Kidney epithelial cell (primary cell): Measurements from ENCODE around the gene FCRL1. TPM values are rescaled to one million over a fixed set of nuclear protein-coding genes. Genes with fewer than 3 reads are reported as not detected.

ENCODE experiments used
- DNase-seq: peaks from one replicate; pipeline ENCODE4 v3.0.0-alpha.2; 2010; ENCODE audit warnings: low read depth
- H3K27me3 ChIP-seq: 2 replicates; pipeline ENCODE4 v1.6.0; 2011; ENCODE audit warnings: low read length; ENCODE audit not compliant: control insufficient read depth, insufficient read depth
- H3K36me3 ChIP-seq: 2 replicates; pipeline ENCODE4 v1.5.1; 2011; ENCODE audit warnings: low read length; ENCODE audit not compliant: control insufficient read depth, insufficient read depth
- H3K4me3 ChIP-seq: 2 replicates; pipeline ENCODE4 v1.5.1; 2011; ENCODE audit warnings: low read depth, mild to moderate bottlenecking, control low read depth, low read length
- total RNA-seq: library from RNA; depleted of rRNA; stranded (reverse); fragments of >200 nt; gene quantifications from 2 replicates; pipeline ENCODE4 v1.2.3, GENCODE V29; 2015
- TF ChIP-seq, protein P1 (sequence below): IDR thresholded peaks from 2 replicates; pipeline ENCODE4 v1.5.1; 2011; ENCODE audit warnings: mild to moderate bottlenecking, moderate library complexity, low read length, control low read depth, inconsistent platforms; ENCODE audit not compliant: insufficient read depth, poor library complexity, severe bottlenecking

The FCRL1 gene
- total RNA-seq, 1 donor from 2014 or later = not detected

DNA sequence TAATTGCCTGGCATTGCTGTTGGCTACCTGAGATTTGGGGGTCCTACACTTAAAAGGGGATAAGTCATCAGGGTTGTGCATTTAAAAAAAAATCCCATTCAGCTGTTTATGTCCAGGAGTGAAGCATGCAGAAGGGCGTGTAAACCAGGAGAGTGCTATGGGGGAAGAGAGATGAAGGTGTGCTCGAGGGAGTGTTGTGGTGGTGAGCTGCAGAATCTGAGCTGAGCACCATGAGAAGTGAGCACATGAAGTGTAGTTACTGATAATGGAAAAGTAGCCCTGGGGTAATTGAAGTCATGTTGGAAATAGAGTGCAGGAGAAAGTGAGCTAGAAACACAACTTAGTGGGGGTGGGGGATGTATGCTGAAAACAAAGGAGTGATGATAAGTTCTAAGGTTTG, 705 bp downstream of the FCRL1 start:
- H3K36me3 ChIP-seq = no peaks in the 10 kb centered on the region
- TF ChIP-seq, protein P1, sequence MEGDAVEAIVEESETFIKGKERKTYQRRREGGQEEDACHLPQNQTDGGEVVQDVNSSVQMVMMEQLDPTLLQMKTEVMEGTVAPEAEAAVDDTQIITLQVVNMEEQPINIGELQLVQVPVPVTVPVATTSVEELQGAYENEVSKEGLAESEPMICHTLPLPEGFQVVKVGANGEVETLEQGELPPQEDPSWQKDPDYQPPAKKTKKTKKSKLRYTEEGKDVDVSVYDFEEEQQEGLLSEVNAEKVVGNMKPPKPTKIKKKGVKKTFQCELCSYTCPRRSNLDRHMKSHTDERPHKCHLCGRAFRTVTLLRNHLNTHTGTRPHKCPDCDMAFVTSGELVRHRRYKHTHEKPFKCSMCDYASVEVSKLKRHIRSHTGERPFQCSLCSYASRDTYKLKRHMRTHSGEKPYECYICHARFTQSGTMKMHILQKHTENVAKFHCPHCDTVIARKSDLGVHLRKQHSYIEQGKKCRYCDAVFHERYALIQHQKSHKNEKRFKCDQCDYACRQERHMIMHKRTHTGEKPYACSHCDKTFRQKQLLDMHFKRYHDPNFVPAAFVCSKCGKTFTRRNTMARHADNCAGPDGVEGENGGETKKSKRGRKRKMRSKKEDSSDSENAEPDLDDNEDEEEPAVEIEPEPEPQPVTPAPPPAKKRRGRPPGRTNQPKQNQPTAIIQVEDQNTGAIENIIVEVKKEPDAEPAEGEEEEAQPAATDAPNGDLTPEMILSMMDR = no peak
- H3K27me3 ChIP-seq = no peaks in the 10 kb centered on the region
- no peak for DNase-seq
- H3K4me3 ChIP-seq = no peak overlapping the region

- H3K36me3 ChIP-seq = no peaks in the 10 kb centered on the region
- no peak for DNase-seq
- H3K4me3 ChIP-seq = no peak overlapping the region
- no peaks in the 10 kb centered on the region for H3K27me3 ChIP-seq
- TF ChIP-seq, protein P1 = no peak
Measured at GRCh38 chr1:157813269-157813668, 6.7 kb downstream of the FCRL1 start.

DNA sequence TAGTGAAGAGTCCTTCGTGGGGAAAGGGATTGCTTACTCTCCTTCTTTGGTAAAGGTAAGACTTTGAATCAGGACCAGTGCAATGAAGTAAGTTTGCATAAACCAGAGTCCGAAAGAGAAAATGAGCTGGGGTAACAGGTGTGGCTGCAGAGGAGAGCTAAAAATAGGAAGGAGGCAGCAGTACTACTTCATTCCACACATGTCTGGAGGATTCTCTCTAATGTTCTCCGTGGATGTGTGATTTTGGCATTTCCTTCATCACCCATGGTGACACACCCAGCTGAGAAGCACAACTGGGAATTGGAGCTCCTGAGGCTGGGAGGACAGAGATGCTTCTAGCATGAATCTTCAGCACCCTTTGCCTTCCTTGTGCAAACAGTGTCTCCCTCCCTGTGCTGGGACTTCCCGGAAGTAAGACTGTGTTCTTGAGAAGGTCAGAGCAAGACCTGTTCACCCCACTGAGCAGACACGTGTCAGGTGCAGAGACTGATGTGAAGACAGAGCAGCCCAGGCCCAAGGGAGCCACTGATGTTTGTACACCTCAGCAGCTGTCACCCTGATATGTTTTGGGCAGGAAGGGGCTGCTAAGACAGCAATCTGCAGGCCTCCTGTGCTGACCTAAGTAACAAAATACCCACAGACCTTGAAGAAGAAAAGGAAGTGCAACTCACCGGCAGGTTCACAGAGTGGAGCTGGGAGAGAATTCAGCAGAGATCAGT, 13.3 kb downstream of the FCRL1 start:
- TF ChIP-seq, protein P1 = no peak
- Histone ChIP-seq H3K4me3 (no peak overlapping the region), H3K36me3 (no peaks in the 10 kb centered on the region), H3K27me3 (no peaks in the 10 kb centered on the region)
- no peak for DNase-seq

- no peak for DNase-seq
- Histone ChIP-seq H3K36me3 (no peaks in the 10 kb centered on the region), H3K4me3 (no peak overlapping the region), H3K27me3 (no peaks in the 10 kb centered on the region)
- TF ChIP-seq, protein P1 = no peak
Measured at GRCh38 chr1:157803851-157804250, 16.1 kb downstream of the FCRL1 start.

DNA sequence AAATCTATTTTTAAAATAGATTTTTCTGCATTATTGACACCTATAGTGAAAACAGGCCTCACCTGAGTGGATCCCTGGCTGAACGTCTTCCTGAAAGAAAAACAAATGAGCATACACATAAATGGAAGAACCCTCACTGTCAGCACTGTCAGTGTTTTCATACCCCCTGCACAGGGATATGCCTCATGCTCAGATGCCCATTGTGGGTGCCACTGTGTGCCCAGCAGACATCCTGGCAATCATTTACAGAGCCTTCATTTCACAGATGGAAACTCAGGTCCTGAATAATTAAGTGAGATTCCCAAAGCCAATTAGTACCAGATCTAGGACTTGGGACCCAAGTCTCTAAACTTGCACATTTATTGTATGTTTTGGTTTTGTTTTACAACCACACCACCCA, 19.9 kb downstream of the FCRL1 start:
- TF ChIP-seq, protein P1 = no peak
- Histone ChIP-seq H3K27me3 (peaks cover 2% of the 10 kb centered on the region), H3K36me3 (no peaks in the 10 kb centered on the region), H3K4me3 (no peak overlapping the region)
- DNase-seq = no peak

DNA sequence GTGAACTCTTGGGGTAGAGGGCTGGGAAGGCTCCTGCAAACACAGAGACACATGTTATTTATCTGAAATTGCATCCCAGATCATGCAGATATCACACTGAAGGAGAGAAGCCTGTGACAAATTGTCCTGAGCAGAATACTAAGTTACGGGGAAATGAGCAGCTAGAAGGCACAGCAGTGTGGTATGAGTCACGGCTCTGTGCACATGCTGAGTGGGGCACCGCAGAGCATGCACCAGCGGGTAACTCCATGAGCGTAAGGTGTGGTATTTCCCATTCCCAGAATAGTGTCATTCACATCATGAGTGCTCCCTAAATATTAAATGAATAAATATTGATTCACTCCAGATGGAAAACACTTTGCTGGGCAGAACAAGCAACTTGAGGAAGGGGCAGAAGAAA, 21.7 kb downstream of the FCRL1 start:
- peak; percentile 14 for DNase-seq

More for the DNA sequence above, 21.7 kb downstream of the FCRL1 start:
- no peak overlapping the region for H3K4me3 ChIP-seq
- peaks cover 2% of the 10 kb centered on the region for H3K27me3 ChIP-seq
- H3K36me3 ChIP-seq = no peaks in the 10 kb centered on the region
- TF ChIP-seq, protein P1 = no peak
